ENCODE measurements around the gene ARNT2.

- TF ChIP-seq ZNF160 (CRISPR knock-in tag; IDR thresholded peaks at IDR 0.05) = no peak
- no peak for TF ChIP-seq SRF (IDR thresholded peaks at IDR 0.05; ENCODE audit: low read depth, low read length)
Measured at GRCh38 chr15:80572337-80572736, 168.2 kb downstream of the ARNT2 start.

Data from HepG2 (cell line).